ENCODE data around the gene TMEM178B. TPM values are rescaled to one million over a fixed set of nuclear protein-coding genes. Genes with fewer than 3 reads are reported as not detected.

Gene TMEM178B
- total RNA-seq, 6 experiments from 2014 or later: under 0.01 to 0.53 (median 0.13) TPM; not detected in 2

- no peaks in the 10 kb centered on the region for H3K9me3 ChIP-seq
- intact Hi-C loops (cut with DNase I): no loop called here
- WGBS (ENCODE audit: insufficient coverage, low coverage, low lambda C conversion rate, missing lambda C conversion rate): no CpG with 5 or more reads among the region's 2 CpGs
- no peaks in the 10 kb centered on the region for H3K27me3 ChIP-seq
- ATAC-seq (no peak), DNase-seq (no peak)
- H3K4me3 ChIP-seq: no peak overlapping the region
- TF ChIP-seq CTCF (IDR thresholded peaks at IDR 0.05): no peak
- TF ChIP-seq POLR2A (IDR thresholded peaks at IDR 0.05): no peak
- no peaks in the 10 kb centered on the region for H3K4me1 ChIP-seq
- H3K27ac ChIP-seq: no peak overlapping the region
- no peaks in the 10 kb centered on the region for H3K36me3 ChIP-seq
Observed at GRCh38 chr7:141436139-141436538, 362.3 kb downstream of the TMEM178B start.

- ATAC-seq (no peak), DNase-seq (no peak)
- H3K36me3 ChIP-seq: no peaks in the 10 kb centered on the region
- H3K9me3 ChIP-seq: no peaks in the 10 kb centered on the region
- intact Hi-C loops (cut with DNase I): no loop called here
- no peaks in the 10 kb centered on the region for H3K4me1 ChIP-seq
- 53% methylated on average over 3 of the region's 7 CpGs for WGBS (ENCODE audit: insufficient coverage, low coverage, low lambda C conversion rate, missing lambda C conversion rate)
- H3K4me3 ChIP-seq: no peak overlapping the region
- no peak for TF ChIP-seq POLR2A (IDR thresholded peaks at IDR 0.05)
- TF ChIP-seq CTCF (IDR thresholded peaks at IDR 0.05): no peak
- no peak overlapping the region for H3K27ac ChIP-seq
- H3K27me3 ChIP-seq: no peaks in the 10 kb centered on the region
Observed at GRCh38 chr7:141436575-141437075, 362.8 kb downstream of the TMEM178B start.

GRCh38 chr7:141439164-141439563 lies 365.3 kb downstream of the TMEM178B start:
- intact Hi-C loops (cut with DNase I): no loop called here
- ATAC-seq (no peak), DNase-seq (no peak)
- no peak overlapping the region for H3K4me3 ChIP-seq
- TF ChIP-seq CTCF (IDR thresholded peaks at IDR 0.05) (no peak), POLR2A (IDR thresholded peaks at IDR 0.05) (no peak)
- H3K36me3 ChIP-seq: no peaks in the 10 kb centered on the region
- H3K27ac ChIP-seq: no peak overlapping the region
- WGBS (ENCODE audit: insufficient coverage, low coverage, low lambda C conversion rate, missing lambda C conversion rate): 60% methylated on average over 1 of the region's 2 CpGs
- no peaks in the 10 kb centered on the region for H3K4me1 ChIP-seq
- H3K9me3 ChIP-seq: no peaks in the 10 kb centered on the region
- H3K27me3 ChIP-seq: no peaks in the 10 kb centered on the region

- no peaks in the 10 kb centered on the region for H3K9me3 ChIP-seq
- H3K27ac ChIP-seq: no peak overlapping the region
- intact Hi-C loops (cut with DNase I): no loop called here
- no peaks in the 10 kb centered on the region for H3K27me3 ChIP-seq
- H3K4me3 ChIP-seq: no peak overlapping the region
- peak; percentile 33 to 94 (median 76) for ATAC-seq
- no peaks in the 10 kb centered on the region for H3K36me3 ChIP-seq
- 29% methylated on average over 1 of the region's 1 CpG for WGBS (ENCODE audit: insufficient coverage, low coverage, low lambda C conversion rate, missing lambda C conversion rate)
- no peak for TF ChIP-seq POLR2A (IDR thresholded peaks at IDR 0.05)
- TF ChIP-seq CTCF (IDR thresholded peaks at IDR 0.05): no peak
- no peaks in the 10 kb centered on the region for H3K4me1 ChIP-seq
- DNase-seq: no peak
Observed at GRCh38 chr7:141439776-141440175, 365.9 kb downstream of the TMEM178B start.

Data from right lobe of liver (tissue), 6 donors.